Cerebellar cortex (tissue), 1 donor: ENCODE measurements around the gene NRTN.
"Not testable (repeated sequence)": the region's sequence is repeated elsewhere in the genome, so short reads cannot be mapped to it uniquely, and the experiment has no call there.

Experiments
- DNase-seq: peaks from one replicate; pipeline ENCODE4 v3.0.0-alpha.2; 2015; ENCODE audit warnings: low spot score

The NRTN gene

DNA sequence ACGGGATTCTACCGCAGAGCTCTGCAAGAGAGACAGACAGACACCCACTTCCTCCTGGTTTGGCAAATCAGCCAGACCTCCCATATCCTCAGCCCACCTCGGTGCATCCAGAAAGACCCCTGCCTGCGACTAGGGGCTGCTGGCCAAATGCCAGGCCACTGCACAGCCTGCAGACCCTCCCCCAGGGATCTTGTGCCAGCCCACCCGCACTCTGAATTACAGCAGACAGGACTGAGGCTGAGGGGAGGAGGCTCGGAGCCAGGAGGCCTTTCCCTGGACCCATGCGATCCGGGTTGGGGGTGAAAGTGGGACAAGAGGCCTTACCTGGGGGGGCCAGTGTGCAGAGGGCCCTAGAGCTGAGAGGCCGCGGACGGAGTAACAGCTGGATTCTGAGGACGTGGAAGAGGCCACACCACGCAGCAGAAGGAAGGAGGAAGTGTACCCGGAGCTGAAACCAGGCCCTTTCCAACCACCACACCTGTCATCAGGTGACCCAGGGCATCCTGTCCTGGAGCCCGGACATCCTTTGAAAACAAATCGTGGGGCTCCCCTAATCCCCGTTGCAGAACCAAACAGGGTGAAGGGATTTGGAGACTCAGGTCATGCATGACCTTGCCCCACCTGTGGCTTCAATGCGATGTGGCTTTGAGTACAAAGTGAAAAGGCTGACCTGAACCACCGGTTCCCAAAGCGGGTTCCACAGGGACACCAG is 33.6 kb downstream of the NRTN start:
- DNase-seq: no peak

DNA sequence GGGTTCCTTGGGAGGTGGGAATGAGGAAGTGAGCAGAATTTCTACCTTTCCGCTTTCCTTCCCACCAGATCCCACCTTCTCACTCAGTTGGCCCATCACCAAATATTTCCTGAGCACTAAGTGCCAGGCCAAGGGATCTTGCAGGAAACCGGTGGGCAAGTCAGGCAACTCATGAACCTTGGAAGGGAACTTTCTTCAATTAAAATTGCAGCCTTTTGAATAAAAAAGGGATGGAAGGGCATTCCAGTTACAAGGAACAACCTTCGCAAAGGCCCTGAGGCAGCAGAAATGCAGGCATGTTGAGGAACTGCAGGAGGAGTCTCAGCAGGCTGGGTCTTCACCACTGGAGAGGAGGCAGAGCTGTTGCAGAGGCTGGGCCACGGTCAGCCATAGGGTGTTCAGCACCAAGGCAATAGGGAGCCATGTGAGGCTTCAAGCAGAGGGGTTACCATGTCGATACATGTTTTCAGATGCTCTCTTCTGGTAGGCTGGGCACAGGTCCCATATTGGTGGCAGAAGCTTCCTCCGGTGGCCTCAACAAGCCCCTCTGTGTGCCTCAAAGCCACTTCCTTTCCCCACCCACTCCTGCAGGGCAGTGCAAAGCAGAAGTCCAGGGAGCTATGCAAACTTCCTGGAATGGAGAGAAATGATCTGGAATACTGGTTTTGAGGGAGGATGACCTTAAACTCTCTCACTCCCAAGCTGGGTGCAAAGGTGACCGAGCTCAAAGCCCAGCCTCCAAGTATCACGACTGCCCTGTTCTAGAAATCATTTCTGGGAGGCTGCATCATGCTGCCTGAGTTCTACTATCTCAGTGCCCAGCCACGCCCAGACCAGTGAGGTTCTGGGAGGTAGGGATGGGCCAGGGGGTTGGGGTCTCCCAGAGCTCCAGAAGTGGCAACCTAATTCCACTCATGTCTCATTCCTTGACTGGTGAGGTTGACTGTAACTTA is 34.5 kb downstream of the NRTN start, which contains the start of gene FUT6:
TSS of gene FUT6 (minus strand) at position 638 of the 953 bp plus-strand sequence. CDS start 7,135 bp downstream, outside the sequence.
- no peak for DNase-seq

DNA sequence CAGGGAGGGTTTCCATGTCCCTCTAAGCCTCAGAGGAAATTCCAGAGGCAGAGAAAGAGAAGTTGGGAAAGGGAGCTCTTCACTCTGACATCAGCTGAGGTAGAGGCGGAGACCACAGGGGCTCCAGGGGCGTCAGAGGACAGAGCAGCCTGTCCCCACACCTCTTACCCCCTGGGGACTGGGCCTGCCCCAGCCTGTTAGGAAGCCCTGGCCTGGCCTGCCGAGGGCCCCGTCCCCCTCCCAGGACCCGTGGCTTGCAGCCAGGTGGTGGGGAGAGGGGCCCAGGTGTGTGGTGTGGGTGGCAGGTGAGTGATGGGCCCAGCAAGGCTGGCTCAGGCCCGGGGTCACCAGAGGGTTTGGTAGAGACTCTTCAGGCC is 36.9 kb downstream of the NRTN start:
- not testable (repeated sequence) for DNase-seq

DNA sequence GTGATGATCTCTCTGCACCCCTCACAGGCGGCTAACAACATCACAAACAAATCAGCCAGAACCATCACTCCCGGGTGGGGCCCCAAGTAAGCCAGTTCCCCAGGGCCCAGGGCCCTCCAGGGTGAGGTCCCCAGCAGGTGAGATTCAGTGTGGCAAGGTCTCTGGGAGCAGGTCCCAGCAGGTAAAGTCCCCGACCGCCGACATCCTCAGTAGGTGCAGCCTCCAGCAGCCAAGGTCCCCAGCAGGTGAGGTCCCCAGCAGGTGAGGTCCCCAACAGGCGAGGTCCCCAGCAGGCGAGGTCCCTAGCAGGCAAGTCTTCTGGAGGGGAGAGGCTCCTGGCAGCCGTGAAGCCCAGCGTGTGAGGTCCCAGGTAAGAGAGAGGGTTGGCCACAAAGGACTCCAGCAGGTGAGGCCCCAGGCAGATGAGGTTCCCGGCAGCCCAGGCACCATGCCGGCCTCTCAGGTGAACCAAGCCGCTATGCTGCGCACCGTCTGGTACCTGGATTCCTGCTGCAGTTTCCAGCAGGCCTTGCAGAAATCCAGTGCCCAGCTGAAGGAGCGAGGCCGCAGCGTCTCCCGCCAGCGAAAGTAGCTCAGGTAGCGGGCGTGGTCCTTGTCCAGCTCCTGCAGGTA is 38.5 kb downstream of the NRTN start:
- DNase-seq: no peak

DNA sequence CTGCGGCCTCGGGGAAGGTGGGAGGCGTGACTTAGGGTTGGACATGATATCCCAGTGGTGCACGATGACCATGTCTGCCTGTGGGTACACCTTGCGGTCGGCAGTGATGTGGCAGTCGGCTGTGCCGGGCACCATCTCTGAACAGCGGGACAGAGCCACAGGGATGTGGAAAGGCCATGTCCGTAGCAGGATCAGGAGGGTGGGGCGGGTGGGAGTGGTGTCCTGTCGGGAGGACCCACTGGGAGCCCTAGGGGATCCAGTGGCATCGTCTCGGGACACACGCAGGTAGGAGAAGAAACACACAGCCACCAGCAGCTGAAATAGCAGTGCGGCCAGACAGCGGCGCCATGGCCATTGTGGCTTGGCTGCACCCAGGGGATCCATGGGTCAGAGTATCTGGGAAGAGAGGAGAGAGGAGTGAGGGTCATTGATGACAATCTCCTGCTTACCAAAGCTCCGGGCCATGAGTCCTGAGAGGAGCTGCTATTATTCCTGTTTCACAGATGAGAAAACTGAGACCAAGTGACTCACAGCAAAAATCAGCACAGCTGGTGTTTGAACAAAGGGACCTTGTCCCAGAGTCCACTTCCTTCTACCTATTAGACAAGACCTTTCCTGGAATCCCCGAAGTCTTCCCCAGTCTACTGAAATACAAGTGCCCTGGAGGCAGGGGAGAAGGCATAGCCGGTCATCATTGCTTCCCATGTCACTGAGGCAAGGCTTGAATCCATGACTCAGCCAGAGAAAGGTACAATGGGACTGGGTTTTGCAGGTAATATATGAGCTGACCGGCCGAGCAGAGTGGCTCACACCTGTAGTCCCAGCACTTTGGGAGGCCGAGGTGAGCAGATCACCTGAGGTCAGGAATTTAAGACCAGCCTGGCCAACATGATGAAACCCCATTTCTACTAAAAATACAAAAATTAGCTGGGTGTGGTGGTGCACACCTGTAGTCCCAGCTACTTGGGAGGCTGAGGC is 39.9 kb downstream of the NRTN start:
- no peak for DNase-seq

DNA sequence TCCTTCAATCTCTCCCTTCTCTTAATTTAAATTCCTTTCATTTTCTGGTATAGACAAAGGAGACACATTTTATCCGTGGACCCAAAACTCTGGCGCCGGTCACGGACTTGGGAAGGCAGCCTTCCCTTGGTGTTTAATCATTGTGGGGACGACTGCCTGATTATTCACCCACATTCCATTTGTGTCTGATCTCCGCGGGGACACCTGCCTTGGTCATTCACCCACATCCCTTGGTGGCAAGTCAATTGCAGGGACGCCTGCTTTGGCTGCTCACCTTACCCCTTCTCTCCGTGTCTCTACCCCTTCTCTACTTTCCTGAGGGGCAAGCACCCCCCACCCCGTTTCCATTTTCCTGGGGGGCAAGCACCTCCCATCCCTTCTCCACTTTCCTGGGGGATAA is 43.0 kb downstream of the NRTN start:
- not testable (repeated sequence) for DNase-seq

DNA sequence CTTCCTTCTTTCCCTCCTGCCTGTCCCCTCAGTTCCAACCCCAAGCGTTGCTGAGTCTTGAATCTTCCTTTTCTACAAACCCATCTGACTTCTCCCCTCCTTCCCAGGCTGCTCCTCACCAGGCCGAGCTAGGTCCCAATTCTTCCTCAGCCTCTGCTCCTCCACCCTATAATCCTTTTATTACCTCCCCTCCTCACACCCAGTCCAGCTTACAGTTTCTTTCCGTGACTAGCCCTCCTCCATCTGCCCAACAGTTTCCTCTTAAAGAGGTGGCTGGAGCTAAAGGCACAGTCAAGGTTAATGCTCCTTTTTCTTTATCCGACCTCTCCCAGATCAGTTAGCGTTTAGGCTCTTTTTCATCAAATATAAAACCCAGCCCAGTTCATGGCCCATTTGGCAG is 43.8 kb downstream of the NRTN start:
- not testable (repeated sequence) for DNase-seq

DNA sequence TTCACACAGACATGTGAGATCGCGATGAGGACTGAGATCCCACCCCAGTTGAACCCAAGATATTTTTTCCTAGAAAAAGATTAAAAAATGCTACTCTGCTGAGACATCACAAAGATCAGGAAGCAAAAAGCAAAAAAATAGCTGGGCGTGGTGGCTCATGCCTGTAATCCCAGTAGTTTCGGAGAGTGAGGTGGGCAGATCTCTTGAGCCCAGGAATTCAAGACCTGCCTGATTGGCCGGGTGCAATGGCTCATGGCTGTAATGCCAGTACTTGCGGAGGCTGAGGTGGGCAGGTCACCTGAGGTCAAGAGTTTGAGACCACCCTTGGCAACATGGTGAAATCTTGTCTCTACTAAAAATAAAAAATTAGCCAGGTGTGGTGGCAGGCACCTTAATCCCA is 45.3 kb downstream of the NRTN start:
- no peak for DNase-seq

DNA sequence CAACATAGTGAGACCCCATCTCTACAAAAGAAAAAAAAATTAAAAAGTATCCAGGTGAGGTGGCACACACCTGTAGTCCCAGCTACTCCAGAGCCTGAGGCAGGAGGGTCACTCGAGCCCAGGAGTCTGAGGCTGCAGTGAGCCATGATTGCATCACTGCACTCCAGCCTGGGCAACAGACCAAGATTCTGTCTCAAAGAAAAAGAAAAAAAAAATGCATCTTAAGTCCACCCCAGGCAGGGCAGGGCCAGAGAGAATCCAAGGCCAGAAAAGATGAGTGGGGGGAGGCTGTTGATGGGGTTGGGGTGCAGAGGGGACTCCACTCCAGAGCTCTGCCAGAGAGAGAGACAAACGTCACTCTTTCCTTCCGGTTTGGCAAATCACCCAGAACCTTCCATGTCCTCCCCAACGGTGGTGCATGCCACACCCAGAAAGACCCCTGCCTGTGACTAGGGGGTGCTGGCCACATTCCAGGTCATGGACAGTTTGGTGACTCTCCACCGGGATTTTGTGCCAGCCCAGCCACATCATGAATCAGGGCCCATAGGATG is 46.0 kb downstream of the NRTN start:
- no peak for DNase-seq

DNA sequence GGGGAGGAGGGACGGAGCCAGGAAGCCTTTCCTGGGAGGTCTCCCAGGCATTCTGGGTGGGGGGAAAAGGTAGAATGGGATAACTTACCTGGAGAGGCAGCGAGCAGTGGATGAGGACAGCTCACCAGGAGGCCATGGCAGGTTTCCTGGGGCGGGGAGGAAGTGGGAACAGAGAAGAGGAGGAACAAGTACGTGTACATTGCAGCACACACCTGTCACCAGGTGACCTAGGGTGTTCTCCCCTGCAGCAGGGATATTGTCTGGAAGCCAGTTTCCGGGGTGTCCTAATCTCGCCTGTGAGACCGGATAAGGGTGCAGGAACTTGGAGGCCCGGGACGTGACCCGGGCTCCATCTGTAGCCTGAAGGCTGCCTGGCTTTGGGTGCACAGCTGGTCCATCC is 46.4 kb downstream of the NRTN start, which contains the start of gene FUT3:
TSS of gene FUT3 (minus strand) at position 148 of the 400 bp plus-strand sequence.
- DNase-seq: no peak

DNA sequence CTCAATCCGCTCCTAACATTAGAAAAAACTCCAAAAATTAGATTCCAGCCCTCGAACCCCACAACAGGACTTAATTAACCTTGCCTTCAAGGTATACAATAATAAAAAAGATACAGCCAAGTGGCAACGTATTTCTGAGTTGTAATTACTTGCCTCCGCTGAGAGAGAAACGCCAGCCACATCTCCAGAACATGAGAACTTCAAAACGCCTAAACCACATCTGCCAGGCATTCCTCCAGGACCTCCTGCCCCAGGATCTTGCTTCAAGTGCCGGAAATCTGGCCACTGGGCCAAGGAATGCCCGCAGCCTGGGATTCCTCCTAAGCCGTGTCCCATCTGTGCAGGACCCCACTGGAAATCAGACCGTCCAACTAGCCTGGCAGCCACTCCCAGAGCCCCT is 49.3 kb downstream of the NRTN start:
- not testable (repeated sequence) for DNase-seq

DNA sequence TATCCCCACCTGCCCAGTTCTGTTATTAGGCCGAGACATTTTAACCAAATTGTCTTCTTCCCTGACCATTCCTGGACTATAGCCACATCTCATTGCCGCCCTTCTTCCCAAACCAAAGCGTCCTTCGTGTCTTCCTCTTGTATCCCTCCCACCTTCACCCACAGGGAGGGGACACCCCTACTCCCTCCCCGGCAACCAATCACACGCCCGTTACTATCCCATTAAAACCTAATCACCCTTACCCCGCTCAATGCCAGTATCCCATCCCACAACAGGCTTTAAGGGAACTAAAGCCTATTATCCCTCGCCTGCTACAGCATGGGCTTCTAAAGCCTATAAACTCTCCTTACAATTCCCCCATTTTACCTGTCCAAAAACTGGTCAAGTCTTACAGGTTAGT is 50.3 kb downstream of the NRTN start:
- not testable (repeated sequence) for DNase-seq

DNA sequence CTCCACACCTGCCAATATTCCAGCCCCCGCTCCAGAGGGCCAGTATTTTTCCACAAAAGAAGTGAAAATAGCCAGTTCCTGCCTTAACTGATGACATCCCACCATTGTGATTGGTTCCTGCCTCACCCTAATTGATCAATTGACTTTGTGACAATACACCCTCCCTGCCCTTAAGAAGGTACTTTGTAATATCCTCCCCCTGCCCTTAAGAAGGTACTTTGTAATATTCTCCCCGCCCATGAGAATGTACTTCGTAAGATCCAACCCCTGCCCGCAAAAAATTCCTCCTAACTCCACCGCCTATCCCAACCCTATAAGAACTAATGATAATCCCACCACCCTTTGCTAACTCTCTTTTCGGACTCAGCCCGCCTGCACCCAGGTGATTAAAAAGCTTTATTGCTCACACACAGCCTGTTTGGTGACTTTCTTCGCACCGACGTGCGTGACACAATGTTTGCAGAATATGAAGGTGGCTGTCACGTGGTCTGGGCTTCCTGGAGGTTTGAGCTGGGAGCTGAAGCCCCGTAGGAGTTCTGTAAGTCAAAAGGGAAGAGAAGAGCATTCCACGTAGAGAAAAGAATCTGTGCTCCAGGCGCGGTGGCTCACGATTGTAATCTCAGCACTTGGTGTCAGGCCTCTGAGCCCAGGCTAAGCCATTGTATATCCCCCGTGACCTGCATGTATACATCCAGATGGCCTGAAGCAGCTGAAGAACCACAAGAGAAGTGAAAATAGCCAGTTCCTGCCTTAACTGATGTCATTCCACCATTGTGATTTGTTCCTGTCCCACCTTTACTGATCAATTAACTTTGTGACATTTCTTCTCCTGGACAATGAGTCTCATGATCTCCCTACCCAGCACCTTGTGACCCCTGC is 52.6 kb downstream of the NRTN start:
- DNase-seq: no peak

DNA sequence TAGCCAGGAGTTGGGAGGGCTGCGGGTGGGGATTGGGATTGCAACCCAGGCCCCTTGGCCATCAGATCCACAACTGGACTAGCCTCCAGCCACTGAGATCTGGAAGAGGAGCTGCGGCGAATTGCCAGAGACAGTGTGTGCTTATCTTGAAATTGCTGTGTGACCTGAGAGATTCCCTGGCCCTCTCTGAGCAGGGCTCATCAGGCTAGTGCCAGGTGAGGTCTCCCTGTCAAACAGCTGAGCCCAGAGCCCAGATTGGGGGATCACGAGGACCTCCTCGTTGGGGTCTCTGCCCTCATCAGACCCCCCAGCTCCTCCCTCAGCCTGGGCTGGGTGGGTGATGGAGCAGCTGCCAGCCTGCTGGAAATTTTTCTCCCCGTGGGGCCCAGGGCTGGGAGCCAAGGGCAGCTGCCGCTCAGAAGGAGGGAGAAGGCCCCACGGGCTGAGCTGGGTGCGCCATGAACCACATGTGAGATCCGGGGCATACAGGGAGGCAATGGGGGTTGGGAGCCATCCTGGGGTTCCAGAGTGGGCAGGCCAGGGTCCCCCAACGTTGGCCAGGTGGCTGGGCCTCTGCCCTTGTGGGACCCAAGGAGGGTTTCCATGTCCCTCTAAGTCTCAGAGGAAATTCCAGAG is 58.3 kb downstream of the NRTN start:
- no peak for DNase-seq

DNA sequence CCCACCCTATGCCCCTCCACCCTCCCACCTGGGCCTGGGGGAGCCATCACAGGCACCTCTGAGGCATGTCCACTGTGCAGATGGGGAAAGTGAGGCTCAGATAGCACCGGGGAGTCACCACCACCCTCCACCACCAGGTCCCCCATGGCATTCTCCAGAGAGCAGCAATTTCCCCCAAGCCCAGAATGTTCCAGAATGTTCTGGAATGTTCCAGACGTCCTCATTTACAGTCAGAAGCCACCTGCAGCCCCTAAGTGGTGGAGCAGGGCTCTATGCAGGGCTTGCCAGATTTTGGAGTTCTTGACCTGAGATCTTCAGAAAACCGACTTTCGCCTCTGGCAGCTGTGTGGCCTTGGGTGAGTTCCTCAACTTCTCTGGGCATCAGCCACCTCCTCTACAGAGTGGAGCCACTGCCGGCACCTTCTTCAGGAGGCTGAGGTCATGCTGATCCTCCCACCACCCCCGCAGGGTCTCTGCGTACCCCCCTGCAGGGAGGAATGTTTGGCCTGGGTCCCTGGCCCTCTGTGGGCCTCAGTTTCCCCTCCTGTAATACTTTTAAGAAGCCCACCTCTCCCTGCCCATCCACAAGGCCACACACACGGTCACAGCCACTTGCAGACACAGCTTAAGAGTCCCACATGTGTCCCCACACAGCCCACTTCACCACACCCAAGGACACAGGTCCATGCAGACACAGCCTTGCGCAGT is 59.3 kb downstream of the NRTN start:
- no peak for DNase-seq

DNA sequence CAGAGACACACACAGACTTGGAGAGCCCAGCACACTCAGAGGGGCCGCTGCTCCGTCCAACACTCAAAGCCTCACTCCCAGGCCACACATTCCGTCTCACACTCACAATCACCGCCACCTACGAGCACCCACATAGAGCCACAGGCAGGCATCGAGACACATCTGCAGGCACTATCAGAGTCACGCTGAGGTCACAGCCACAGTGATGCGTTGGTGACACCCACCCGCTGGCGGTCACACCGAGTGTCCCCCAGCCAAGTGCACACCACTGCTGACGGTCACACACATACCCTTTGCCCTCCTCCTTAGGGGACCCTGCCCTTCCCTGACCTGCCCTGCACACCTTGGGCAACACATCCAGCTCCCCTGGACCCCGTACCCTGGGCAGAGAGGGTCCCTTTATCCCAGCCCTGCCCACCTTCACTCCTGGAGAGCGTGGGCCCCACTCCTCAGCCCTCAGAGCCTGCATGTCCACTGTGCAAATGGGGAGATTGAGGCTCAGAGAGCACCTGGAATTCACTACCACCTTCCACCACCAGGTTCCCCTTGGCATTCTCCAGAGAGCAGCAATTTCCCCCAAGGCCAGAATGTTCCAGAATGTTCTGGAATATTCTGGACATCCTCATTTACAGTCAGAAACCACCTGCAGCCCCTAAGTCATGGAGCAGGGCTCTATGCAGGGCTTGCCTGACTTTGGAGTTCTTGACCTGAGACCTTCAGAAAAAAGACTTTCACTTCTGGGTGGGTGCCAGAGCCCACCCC is 60.0 kb downstream of the NRTN start:
- DNase-seq: no peak

DNA sequence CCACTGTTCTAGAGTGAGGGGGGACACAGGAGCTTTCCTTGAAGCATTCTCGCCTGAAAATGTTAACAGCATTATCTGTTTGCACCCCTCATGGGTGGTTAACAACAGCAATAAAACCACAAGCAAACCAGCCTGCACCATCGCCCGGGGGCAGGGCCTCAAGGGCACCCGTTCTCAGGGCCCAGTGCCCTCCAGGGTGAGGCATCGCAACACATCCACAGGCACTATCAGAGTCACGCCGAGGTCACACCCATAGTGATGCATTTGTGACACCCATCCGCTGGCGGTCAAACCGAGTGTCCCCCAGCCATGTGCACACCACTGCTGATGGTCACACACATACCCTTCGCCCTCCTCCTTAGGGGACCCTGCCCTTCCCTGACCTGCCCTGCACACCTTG is 60.9 kb downstream of the NRTN start:
- DNase-seq: no peak
